GM18951 (cell line): ENCODE measurements around the gene STAC2.
A peak's percentile ranks its signal among the peaks of the same experiment; 100 is the strongest.

Experiments
- POLR2A ChIP-seq: IDR thresholded peaks from 4 replicates; pipeline ENCODE4 v1.6.1; 2011; ENCODE audit warnings: mild to moderate bottlenecking; ENCODE audit not compliant: insufficient read length, insufficient read depth; ENCODE audit errors: extremely low read depth
- in situ Hi-C: fragments of 300-500 bp; cut with MboI; formaldehyde crosslinking; loops from one replicate; pipeline ENCODE4 v1.12.0; 2022; ENCODE audit warnings: low sequenced_read_pairs, mixed read lengths, inconsistent platforms; ENCODE audit not compliant: unreplicated experiment

Gene STAC2

DNA sequence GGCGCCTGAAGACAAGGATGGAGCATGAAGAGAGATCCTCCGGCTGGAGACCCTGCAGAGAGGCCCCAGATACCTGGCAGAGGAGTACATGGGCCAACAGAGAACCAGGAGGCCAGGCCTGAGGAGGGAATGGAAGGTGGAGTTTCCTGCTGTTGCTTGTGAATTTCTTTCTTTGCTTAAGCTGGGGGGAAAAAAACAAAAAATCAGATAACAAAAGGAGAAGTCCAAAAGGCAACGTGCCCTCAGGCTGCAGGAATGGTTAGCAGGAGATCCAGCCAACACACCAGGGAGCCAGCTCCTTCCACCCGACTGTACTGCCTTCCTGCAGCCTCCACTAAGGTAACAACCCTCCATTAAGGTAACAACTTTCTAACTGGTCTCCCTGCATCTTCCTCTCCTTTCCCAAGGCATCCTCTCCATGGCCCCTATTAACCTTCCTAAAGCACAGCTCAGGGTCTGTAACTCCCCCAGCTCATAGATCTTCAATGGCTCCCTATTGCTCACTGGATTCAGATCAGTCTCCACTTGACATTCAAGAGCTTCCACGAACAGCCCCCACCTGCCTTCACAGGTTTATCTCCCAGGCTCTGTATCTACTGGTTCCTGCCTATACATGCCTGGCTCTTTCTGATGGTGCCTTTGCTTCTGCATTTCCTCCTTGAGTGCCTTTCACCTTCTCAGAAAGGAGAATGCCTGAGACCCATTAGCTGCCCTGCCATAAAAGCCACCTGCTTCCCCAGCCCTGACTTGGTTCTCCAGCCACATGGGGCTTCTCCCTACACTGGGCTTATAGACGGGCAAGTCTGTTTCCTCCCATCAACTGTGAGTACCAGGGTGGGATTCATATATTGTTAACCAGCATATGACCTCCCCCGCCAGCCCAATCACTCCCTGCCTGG is 59.1 kb downstream of the STAC2 start:
- no peak for TF ChIP-seq POLR2A

DNA sequence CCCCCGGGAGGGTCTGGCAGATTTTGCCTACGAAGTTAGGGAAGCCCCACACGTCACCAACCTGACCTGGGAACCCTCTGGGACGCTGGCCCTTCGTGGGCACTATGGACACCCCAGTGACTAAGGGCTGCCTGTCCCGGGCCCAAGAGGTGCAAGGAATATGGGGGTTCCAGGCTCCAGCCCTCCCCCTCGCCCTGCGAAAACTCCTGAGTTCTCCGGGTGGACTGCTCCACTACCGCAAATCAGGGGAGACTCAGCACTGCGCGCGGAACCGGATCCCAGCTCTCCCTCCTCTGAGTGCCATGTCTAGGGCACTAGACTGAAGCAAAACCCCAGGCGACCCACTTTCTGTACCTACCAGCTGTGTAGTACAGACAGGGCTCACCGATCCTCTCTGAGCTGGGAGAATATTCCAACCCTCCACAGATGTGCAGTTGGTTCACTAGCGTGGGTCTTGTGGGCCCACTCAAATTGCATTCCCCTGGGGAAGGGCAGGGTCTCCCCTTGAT is 59.9 kb downstream of the STAC2 start, which contains the start of gene ARL5C:
Gene ARL5C (minus strand): TSS at position 321 of the 509 bp plus-strand sequence. CDS start 401 bp downstream, outside the sequence.
- in situ Hi-C loops, result no loop called here
- TF ChIP-seq POLR2A, result no peak

More for the DNA sequence above, 59.1 kb downstream of the STAC2 start:
- in situ Hi-C loops, result no loop called here

DNA sequence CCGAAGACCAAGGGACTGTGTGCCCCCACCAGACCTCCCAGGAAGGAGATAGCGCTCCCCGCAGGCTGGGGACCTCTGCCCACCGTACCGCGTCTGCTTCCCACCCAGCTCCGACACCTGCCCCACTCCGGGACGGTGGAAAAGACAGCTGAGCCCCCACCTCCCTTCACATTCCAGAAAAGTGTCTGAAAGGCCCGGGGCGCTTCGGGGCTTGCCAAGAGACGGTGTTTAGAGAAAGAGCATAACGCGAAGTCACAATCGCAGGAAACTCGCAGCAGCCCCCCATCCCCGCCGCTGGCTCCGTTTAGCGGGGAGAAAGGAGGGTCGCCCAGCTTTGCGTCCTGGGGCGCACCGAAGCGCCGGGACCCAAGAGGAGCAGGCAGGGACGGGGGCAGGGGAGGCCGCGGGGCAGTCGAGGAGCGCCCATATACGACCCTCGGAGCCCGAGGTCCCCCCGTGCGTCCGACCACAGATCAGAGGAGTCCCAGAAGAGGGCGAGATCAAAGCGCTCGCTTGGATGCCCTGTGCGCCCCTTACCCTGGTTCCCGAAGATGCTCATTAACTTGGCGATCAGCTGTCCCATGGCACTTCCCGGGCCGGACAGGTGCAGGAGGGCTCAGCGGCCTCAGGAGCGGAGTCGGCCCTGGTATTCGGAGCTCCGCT is 60.4 kb downstream of the STAC2 start:
- no peak for TF ChIP-seq POLR2A
- in situ Hi-C loops, result no loop called here

DNA sequence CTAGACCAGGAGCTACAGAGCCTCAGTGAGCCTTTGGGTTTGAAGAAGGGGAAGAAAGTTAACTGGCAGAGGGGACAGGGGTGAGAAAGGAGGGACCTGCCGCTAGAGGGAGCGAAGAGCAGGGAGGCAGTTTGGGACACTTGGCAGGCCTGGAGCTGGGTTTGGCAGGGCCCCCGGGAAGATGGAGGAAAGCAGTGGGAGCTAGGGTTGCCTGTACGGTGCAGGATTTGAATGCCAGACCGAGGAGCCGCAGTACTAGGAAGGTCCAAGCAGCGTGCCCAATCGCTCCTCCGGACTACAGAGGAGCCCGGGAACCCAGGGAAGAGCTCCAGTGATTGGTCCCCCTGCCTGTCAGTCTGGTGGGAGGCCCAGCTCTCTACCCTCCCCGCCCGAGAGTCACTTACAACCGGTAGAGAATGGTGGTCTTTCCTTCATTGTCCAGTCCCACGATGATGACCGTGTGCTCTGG is 61.0 kb downstream of the STAC2 start:
- TF ChIP-seq POLR2A, result peak; percentile 27
- in situ Hi-C loops, result no loop called here

DNA sequence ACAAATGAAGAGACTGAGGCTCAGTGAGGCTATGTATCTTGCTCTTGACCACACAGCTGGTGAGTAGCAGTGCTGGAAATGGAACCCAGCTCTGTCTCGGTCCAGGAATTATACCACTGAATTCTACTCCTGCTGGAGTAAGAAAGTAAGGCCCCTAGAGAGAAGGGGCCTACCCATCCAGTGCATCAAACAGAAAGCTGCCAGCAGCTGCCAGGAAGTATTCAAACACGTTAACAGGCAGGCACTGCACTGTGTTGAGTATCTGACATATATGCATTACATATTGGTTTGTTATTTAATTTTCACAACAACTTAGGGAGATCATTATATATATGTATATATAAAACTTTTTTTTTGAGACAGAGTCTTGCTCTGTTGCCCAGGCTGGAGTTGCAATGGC is 63.8 kb downstream of the STAC2 start:
- in situ Hi-C loops, result no loop called here
- no peak for TF ChIP-seq POLR2A
